ENCODE results near the gene B3GALNT2.

Gene B3GALNT2

GRCh38 chr1:235408503-235408960 lies 95.7 kb downstream of the B3GALNT2 start:
- no peak for DNase-seq

- DNase-seq: no peak
These were observed 96.8 kb downstream of the B3GALNT2 start for GRCh38 chr1:235407419-235407818.

- no peak for DNase-seq
These were observed 100.1 kb downstream of the B3GALNT2 start for GRCh38 chr1:235404190-235404589.

DNA sequence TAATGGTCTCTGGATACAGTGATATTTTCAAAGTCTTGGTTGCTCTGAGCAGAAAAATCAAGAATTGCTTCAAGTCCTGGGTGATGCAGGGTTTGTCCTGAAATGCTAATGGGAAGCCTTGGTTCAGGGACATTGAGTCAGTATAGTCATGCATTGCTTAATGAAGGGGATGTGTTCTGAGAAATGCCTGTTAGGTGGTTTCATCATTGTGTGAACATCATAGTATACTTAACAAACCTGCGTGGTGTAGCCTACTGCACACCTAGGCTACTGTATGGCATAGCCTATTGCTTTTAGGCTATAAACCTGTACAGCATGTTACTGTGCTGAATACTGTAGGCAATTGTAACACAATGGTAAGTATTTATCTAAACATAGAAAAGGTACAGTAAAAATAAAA lies 100.7 kb downstream of the B3GALNT2 start:
- no peak for DNase-seq

DNA sequence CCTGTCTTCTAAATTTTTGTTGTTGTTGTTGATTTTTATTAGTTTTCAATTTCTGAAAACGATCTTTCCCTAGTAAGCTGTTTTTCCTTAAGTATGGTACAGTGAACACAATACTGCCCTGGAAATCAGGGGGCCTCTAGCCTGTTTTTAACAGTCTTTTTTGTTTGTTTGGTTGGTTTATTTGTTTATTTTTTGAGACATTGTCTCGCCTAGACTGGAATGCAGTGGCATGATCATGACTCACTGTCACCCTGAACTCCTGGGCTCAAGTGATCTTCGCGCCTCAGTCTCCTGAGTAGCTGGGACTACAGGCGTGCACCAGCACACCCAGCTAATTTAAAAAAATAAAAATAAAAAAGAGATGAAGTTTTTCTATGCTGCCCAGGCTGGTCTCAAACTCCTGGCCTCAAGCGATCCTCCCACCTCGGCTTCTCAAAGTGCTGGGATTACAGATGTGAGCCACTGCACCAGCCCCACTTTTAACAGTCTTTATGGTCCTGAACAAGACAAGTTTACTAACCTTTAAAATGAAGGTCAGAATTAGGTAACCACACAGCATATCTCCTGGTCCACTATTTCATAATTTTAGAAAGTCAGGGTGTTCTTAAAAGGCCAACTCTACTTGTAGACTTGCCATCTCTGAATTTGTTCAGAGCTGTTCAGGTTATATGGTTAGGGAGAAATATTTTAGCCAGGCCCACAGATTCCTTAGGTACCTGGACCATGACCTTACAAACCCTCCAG lies 101.6 kb downstream of the B3GALNT2 start:
- DNase-seq: no peak

DNA sequence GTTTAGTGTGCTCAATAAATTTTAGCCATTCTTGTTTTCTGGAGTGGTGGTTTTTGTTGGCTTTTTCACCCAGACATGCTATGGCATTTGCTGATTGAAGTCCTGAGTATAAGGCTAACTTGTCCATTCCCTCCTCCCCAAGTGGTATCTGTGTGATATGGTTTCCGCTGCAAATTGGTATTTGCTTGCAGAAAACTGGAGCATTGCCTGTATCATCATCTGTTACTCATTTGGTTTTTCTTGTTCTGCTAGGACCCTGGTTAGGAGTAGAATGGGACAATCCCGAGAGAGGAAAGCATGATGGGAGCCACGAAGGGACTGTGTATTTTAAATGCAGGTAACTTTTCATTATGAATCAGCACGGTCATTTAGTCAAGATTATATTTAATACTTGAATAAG lies 103.0 kb downstream of the B3GALNT2 start:
- no peak for DNase-seq
